AG09309 (cell line): ENCODE results near the gene ITGA4.

Experiments
- DNase-seq: peaks from one replicate; pipeline ENCODE4 v3.0.0-alpha.2; 2010; ENCODE audit warnings: low read depth
- H3K4me3 ChIP-seq: 2 replicates; pipeline ENCODE4 v1.5.1; 2011; ENCODE audit warnings: mild to moderate bottlenecking, low read depth, low read length, moderate library complexity; ENCODE audit not compliant: control insufficient read depth
- CTCF ChIP-seq: IDR thresholded peaks from 2 replicates; pipeline ENCODE4 v1.5.1; 2011; ENCODE audit warnings: mild to moderate bottlenecking, low read depth, low read length, inconsistent platforms; ENCODE audit not compliant: insufficient read depth, control insufficient read depth; ENCODE audit errors: missing control alignments

Gene ITGA4

GRCh38 chr2:181457741-181458425, 697 bp downstream of the ITGA4 start:
- peak; percentile 8 for TF ChIP-seq CTCF
- no peak for DNase-seq
- H3K4me3 ChIP-seq, result peak overlapping the region; percentile 81

GRCh38 chr2:181458871-181459270, 1.7 kb downstream of the ITGA4 start:
- no peak for DNase-seq
- no peak overlapping the region; the same call in 1 of the 2 replicates for H3K4me3 ChIP-seq
- TF ChIP-seq CTCF, result no peak

GRCh38 chr2:181459621-181460021, 2.4 kb downstream of the ITGA4 start:
- TF ChIP-seq CTCF, result no peak
- no peak overlapping the region for H3K4me3 ChIP-seq
- DNase-seq, result peak; percentile 21

GRCh38 chr2:181461056-181461997, 4.1 kb downstream of the ITGA4 start:
- no peak overlapping the region for H3K4me3 ChIP-seq
- DNase-seq, result no peak
- TF ChIP-seq CTCF, result no peak

GRCh38 chr2:181462033-181462432, 4.8 kb downstream of the ITGA4 start:
- no peak for TF ChIP-seq CTCF
- no peak for DNase-seq
- no peak overlapping the region for H3K4me3 ChIP-seq

- no peak overlapping the region for H3K4me3 ChIP-seq
- DNase-seq, result no peak
- no peak for TF ChIP-seq CTCF
These were observed 6.4 kb downstream of the ITGA4 start for GRCh38 chr2:181463588-181463987.
